Gastroesophageal sphincter (tissue), 3 donors: ENCODE results near the gene SYNGR1.

Experiments
- EP300 ChIP-seq: sonication (generic); formaldehyde crosslinking; IDR thresholded peaks from one replicate; pipeline ENCODE4 v1.6.1; 2017; ENCODE audit warnings: antibody characterized with exemption, mild to moderate bottlenecking
- POLR2AphosphoS5 ChIP-seq: sonication (generic); formaldehyde crosslinking; IDR thresholded peaks from one replicate; pipeline ENCODE4 v1.6.1; 2017; ENCODE audit warnings: antibody characterized with exemption
- TF ChIP-seq, protein P1 (sequence below), 4 experiments: fragments of 200-600 bp in 2 of 4; fragments of 450-650 bp in 2 of 4; sonication (generic) in 1 of 4; IDR thresholded peaks; one replicate each; pipeline ENCODE4 v1.5.1; 2017 to 2019; ENCODE audit warnings: antibody characterized with exemption in 4 of 4, mild to moderate bottlenecking in 2 of 4, moderate library complexity in 2 of 4

DNA sequence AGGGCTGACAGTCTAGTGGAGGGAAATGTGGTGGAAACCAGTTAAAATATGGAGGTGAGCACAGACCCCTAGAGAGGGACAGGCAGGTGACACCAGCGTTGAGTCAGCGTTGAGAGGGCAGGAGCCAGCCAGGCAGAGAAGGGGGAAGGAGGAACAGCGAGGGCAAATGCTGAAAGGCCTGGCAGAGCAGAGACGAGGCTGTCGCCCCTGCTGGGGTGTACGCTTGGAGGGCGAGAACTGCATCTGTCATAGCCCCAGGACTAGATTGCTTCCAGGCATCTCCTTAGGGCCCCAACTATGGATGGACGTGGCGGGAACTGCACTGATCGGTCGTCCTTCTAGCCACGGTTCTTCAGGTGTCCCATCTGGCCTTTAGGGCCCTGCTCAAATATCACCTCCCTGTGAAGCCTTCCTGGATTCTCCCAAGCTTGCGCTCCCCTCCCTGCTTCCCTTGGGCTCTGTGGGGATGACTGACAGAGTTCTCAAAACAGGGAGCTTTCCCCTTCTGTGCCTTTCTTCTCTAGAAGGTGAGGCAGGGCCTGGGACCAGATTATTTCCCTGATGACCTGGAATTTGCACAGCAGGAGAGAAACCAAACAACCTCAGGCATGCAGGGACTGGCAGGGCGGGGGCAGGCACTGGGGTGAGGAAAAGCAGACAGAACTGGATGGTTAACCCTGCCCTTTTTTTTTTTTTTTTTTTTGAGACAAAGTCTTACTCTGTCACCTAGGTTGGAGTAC, 11.1 kb downstream of the SYNGR1 start:
- TF ChIP-seq, protein P1, sequence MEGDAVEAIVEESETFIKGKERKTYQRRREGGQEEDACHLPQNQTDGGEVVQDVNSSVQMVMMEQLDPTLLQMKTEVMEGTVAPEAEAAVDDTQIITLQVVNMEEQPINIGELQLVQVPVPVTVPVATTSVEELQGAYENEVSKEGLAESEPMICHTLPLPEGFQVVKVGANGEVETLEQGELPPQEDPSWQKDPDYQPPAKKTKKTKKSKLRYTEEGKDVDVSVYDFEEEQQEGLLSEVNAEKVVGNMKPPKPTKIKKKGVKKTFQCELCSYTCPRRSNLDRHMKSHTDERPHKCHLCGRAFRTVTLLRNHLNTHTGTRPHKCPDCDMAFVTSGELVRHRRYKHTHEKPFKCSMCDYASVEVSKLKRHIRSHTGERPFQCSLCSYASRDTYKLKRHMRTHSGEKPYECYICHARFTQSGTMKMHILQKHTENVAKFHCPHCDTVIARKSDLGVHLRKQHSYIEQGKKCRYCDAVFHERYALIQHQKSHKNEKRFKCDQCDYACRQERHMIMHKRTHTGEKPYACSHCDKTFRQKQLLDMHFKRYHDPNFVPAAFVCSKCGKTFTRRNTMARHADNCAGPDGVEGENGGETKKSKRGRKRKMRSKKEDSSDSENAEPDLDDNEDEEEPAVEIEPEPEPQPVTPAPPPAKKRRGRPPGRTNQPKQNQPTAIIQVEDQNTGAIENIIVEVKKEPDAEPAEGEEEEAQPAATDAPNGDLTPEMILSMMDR (IDR thresholded peaks at IDR 0.05): no peak
- no peak for TF ChIP-seq POLR2AphosphoS5
- no peak for TF ChIP-seq EP300
